A673 (cell line): Measurements from ENCODE around the gene HP. TPM values are rescaled to one million over a fixed set of nuclear protein-coding genes. Genes with fewer than 3 reads are reported as not detected.

Experiments
- BruUV-seq: library from RNA; stranded (reverse); fragments of 400-500 nt; replicated peaks from 2 replicates; lab custom pipeline; 2021; lab: Mats Ljungman, UMichigan
- CTCF ChIA-PET: fragments of 300-600 bp; sonication (Branson Sonifier 250); formaldehyde crosslinking; loops from one replicate; lab custom pipeline; 2022; ENCODE audit warnings: antibody characterized with exemption; lab: Charles Lee
- POLR2A ChIA-PET: fragments of 300-600 bp; sonication (Branson Sonifier 250); formaldehyde crosslinking; loops from one replicate; lab custom pipeline; 2022; ENCODE audit warnings: antibody characterized with exemption; ENCODE audit not compliant: low non-redundant PET; lab: Charles Lee
- DNase-seq: peaks from one replicate; pipeline ENCODE4 v3.0.0-alpha.2; 2015; ENCODE audit warnings: low spot score
- H3K27ac ChIP-seq: fragments of 200-600 bp; sonication (generic); 2 replicates; pipeline ENCODE4 v1.5.1; 2016; ENCODE audit warnings: mixed run types, low read depth, mild to moderate bottlenecking, mixed read lengths, antibody characterized with exemption, low read length; ENCODE audit not compliant: poor library complexity, severe bottlenecking
- H3K27me3 ChIP-seq: fragments of 200-600 bp; sonication (generic); replicated peaks from 2 replicates; pipeline ENCODE4 v1.6.1; 2017; ENCODE audit warnings: mixed run types, low read depth, mild to moderate bottlenecking, mixed read lengths, antibody characterized with exemption, low read length; ENCODE audit not compliant: insufficient read depth, poor library complexity
- H3K36me3 ChIP-seq: fragments of 200-600 bp; sonication (generic); 2 replicates; pipeline ENCODE4 v1.6.1; 2016; ENCODE audit warnings: mixed run types, mild to moderate bottlenecking, mixed read lengths, antibody characterized with exemption, low read length; ENCODE audit not compliant: insufficient read depth, poor library complexity, severe bottlenecking
- H3K4me1 ChIP-seq: fragments of 200-600 bp; sonication (generic); 2 replicates; pipeline ENCODE4 v1.6.1; 2017; ENCODE audit warnings: mixed run types, mild to moderate bottlenecking, mixed read lengths, antibody characterized with exemption, low read length; ENCODE audit not compliant: insufficient read depth, poor library complexity, severe bottlenecking
- H3K4me3 ChIP-seq: fragments of 200-600 bp; sonication (generic); 2 replicates; pipeline ENCODE4 v1.5.1; 2016; ENCODE audit warnings: low read depth, mixed run types, mild to moderate bottlenecking, mixed read lengths, low read length; ENCODE audit not compliant: poor library complexity, severe bottlenecking
- H3K9me3 ChIP-seq: fragments of 200-600 bp; sonication (generic); 2 replicates; pipeline ENCODE4 v1.6.1; 2016; ENCODE audit warnings: mixed run types, low read depth, mild to moderate bottlenecking, mixed read lengths, antibody characterized with exemption, low read length; ENCODE audit not compliant: poor library complexity, severe bottlenecking
- CTCF ChIP-seq: fragments of 300-800, 200-600 bp; sonication (generic); conservative IDR thresholded peaks from 2 replicates; pipeline ENCODE4 v1.5.1; 2017; ENCODE audit warnings: low read depth, mild to moderate bottlenecking, antibody characterized with exemption, low read length, moderate library complexity, mixed read lengths
- EZH2 ChIP-seq: fragments of 200-600 bp; sonication (generic); IDR thresholded peaks from 2 replicates; pipeline ENCODE4 v1.6.1; 2017; ENCODE audit warnings: borderline replicate concordance, low read depth, mild to moderate bottlenecking, mixed read lengths, antibody characterized with exemption, low read length; ENCODE audit not compliant: poor library complexity, severe bottlenecking
- intact Hi-C: fragments of 100-400 bp; cut with micrococcal nuclease; formaldehyde crosslinking; loops from one replicate; pipeline ENCODE4 v1.10.0; 2022; ENCODE audit not compliant: unreplicated experiment
- total RNA-seq: library from RNA; stranded (reverse); gene quantifications from 2 replicates; pipeline ENCODE4 v1.2.3, GENCODE V29; 2021

HP gene
- total RNA-seq, 1 experiment from 2014 or later = not detected

DNA sequence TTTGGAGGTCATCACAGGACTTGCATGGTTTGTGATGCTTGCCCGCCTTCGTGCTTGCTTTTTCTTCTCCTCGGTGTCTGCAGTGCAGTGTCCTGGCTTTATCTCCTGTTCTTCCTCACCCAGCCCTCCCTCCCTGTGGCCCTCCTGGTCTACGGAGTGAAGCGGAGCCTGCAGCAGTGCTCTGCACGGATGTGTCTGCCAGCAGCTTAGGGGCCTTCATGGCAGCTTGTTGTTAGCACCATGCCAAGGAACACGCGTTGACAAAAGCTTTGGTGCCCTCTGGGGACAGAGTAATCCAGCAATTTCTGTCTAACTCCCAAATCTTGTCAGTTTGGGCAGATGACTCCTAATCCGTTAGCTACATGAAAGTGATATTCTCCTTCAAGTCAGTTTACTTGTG is 35.8 kb upstream of the HP start:
- H3K9me3 ChIP-seq = no peaks in the 10 kb centered on the region
- no peak for TF ChIP-seq CTCF
- no peak for TF ChIP-seq EZH2
- H3K4me3 ChIP-seq = no peak overlapping the region
- no peak overlapping the region for H3K27ac ChIP-seq
- H3K27me3 ChIP-seq = no peaks in the 10 kb centered on the region
- CTCF ChIA-PET = no interaction called here
- no peak for DNase-seq
- intact Hi-C loops = no loop called here
- peaks cover 9% of the 10 kb centered on the region for H3K4me1 ChIP-seq
- H3K36me3 ChIP-seq = no peaks in the 10 kb centered on the region
- no TSS peak for BruUV-seq
- POLR2A ChIA-PET = no interaction called here

DNA sequence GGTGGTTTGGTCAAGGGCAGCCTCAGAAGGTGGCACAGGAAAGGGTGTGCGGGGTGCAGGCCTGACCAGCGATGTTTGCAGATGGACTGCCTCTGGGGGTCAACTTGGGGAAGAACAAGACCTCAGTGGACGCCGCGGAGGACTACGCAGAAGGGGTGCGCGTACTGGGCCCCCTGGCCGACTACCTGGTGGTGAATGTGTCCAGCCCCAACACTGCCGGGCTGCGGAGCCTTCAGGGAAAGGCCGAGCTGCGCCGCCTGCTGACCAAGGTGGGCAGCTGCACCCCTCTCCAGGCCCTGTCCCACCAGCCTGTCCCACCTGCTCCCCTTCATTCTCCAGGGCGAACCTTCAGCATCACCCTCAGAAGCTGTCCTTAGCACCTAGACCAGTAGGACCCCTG is 33.3 kb upstream of the HP start:
- BruUV-seq = no TSS peak
- Histone ChIP-seq H3K27ac (no peak overlapping the region), H3K4me1 (no peaks in the 10 kb centered on the region), H3K27me3 (no peaks in the 10 kb centered on the region), H3K4me3 (no peak overlapping the region), H3K36me3 (peaks cover 4% of the 10 kb centered on the region), H3K9me3 (no peaks in the 10 kb centered on the region)
- intact Hi-C loops = no loop called here
- CTCF ChIA-PET = no interaction called here
- TF ChIP-seq CTCF (no peak; the same call in 1 of the 2 replicates), EZH2 (no peak)
- no peak for DNase-seq
- POLR2A ChIA-PET = no interaction called here

DNA sequence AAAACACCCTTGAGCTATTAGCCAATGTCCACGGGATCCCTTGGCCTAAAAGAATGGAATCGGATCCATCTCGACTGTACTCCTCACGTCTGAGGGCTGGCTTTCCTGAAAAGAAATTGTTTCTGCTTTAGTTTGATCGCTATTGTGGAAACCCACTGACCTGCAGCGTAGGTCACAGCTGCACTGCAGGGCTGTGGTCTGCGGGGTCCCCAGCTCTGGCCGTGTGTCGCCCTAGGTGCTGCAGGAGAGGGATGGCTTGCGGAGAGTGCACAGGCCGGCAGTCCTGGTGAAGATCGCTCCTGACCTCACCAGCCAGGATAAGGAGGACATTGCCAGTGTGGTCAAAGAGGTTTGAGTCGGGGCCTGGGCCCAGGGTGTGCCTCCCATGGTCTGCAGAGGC is 32.2 kb upstream of the HP start:
- intact Hi-C loops = no loop called here
- ChIA-PET CTCF (no interaction called here), POLR2A (no interaction called here)
- BruUV-seq = no TSS peak
- Histone ChIP-seq H3K9me3 (no peaks in the 10 kb centered on the region), H3K27ac (no peak overlapping the region), H3K4me1 (no peaks in the 10 kb centered on the region), H3K27me3 (no peaks in the 10 kb centered on the region), H3K4me3 (no peak overlapping the region), H3K36me3 (peaks cover 4% of the 10 kb centered on the region)
- DNase-seq = no peak
- TF ChIP-seq EZH2 (no peak), CTCF (no peak)
